Measurements from ENCODE around the gene MPHOSPH9. TPM values are rescaled to one million over a fixed set of nuclear protein-coding genes. Genes with fewer than 3 reads are reported as not detected.

MPHOSPH9 gene
- total and polyA plus RNA-seq, 2 of the 13 experiments (the other 11 are each of a cell fraction or from before 2014, with no cell fraction given), result 20.3 to 63.4 TPM

- TF ChIP-seq POLR2AphosphoS5 (IDR thresholded peaks at IDR 0.05; ENCODE audit: low read depth, low read length) (peak; percentile 13; the same call in 1 of the 2 replicates), MTF2 (CRISPR knock-in tag; IDR thresholded peaks at IDR 0.05; ENCODE audit: borderline replicate concordance) (no peak), TBP (CRISPR knock-in tag; IDR thresholded peaks at IDR 0.05) (no peak), SUZ12 (IDR thresholded peaks at IDR 0.05; ENCODE audit: low read depth, low read length) (no peak), POLR2G (IDR thresholded peaks at IDR 0.05; ENCODE audit: low read depth, low read length) (peak; percentile 41)
These were observed 18.6 kb upstream of the MPHOSPH9 start (continued) for GRCh38 chr12:123251403-123252076.

DNA sequence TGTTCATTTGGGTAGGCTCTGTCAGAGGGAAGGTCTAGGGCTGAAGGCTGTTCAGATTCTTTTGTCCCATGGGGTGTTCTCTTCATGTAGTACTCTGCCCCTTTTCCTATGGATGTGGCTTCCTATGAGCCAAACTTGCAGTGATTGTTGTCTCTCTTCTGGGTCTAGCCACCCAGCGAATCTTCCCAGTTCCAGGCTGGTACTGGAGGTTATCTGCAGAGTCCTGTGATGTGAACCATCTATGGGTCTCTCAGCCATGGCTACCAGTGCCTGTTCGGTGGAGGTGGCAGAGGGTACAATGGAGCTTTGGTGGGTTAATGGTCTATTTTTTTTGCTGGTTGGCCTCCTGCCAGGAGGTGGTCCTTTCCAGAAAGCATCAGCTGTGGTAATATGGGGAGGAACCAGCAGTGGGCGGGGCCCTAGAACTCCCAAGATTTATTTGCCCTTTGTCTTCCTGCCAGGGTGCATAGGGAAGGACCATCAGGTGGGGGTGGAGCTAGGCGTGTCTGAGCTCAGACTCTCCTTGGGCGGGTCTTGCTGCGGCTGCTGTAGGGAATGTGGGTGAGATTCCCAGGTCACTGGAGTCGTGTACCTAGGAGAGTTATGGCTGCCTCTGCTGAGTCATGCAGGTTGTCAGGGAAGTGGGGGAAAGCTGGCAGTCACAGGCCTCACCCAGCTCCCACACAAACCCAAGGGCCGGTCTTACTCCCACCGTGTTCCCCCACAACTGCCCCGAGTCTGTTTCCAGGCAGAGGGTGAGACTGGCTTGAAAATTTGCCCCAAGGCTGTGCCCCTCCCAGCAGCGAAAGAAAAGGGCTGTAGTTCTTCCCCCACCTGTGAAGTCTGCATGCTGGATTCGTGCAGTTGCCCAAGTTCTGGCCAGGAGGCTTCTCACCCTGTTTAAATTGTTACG, 17.8 kb upstream of the MPHOSPH9 start:
- WGBS (ENCODE audit: low lambda C conversion rate), result 72% methylated on average over 11 of the region's 13 CpGs
- no peaks in the 10 kb centered on the region for H3K9me3 ChIP-seq (ENCODE audit: low read length)
- H3K4me3 ChIP-seq (replicated peaks in 1 of 3; ENCODE audit: insufficient read depth in 1 of 3, low read depth in 2 of 3, low read length in 3 of 3), result 0 out of 6 replicates have a peak overlapping the region, but pooled peaks of 1 of the 3 experiments have one; percentile 10
- peak overlapping the region; percentile 46; the same call in 1 of the 2 replicates for H3K9ac ChIP-seq (ENCODE audit: insufficient read depth, low read depth, low read length)
- DNase-seq (ENCODE audit: low spot score) (peak; percentile 45), FAIRE-seq (no peak), ATAC-seq (peak; percentile 22)
- H3K4me2 ChIP-seq (ENCODE audit: low read depth, low read length), result peak overlapping the region; percentile 32
- H4K20me1 ChIP-seq (ENCODE audit: insufficient read depth, low read length), result no peaks in the 10 kb centered on the region
- intact Hi-C loops (cut with micrococcal nuclease; ENCODE audit: unreplicated experiment), result no loop called here
- ChIA-PET POLR2A (interaction anchor here (0.8 to 5.6 kb wide), 7 partner anchors 9 to 333 kb away, joined by 3 to 63 read pairs (median 4); partner anchors contain the start of genes KMT5A, MPHOSPH9, MTRFR and TMED2), CTCF (ENCODE audit: low intra/inter-chr PET ratio, low total read pairs) (no interaction called here)
- peaks cover 25% of the 10 kb centered on the region for H3K4me1 ChIP-seq (ENCODE audit: insufficient read depth, low read length)
- no TSS peak for BruUV-seq (replicated peaks)
- no peaks in the 10 kb centered on the region for H3K27me3 ChIP-seq (ENCODE audit: control insufficient read depth in 1 of 2, insufficient read depth in 2 of 2, low read length in 2 of 2)
- peaks cover 52% of the 10 kb centered on the region for H3K79me2 ChIP-seq (ENCODE audit: insufficient read depth, low read length)
- H2AFZ ChIP-seq (ENCODE audit: low read length), result no peak overlapping the region
- in situ Hi-C loops (cut with HindIII; ENCODE audit: extremely low pct_ligation_motif_present, low pct_unique_long_range_greater_than_20kb), result no loop called here
- H3K27ac ChIP-seq (ENCODE audit: extremely low read length, insufficient read depth, low read length), result peak overlapping the region; percentile 75
- peaks cover 12 to 35% of the 10 kb centered on the region in 2 experiments; a peak in 4 of 5 replicates for H3K36me3 ChIP-seq (replicated peaks in 1 of 2; ENCODE audit: control insufficient read depth in 1 of 2, insufficient read depth in 2 of 2, low read length in 2 of 2)
- TF ChIP-seq RORA (CRISPR knock-in tag; IDR thresholded peaks at IDR 0.05), result no peak
- no peak for TF ChIP-seq NAIF1 (CRISPR knock-in tag; IDR thresholded peaks at IDR 0.05; ENCODE audit: borderline replicate concordance)
- TF ChIP-seq ZNF687 (CRISPR knock-in tag; IDR thresholded peaks at IDR 0.05), result peak; percentile 48
- TF ChIP-seq ZNF75D (CRISPR knock-in tag; IDR thresholded peaks at IDR 0.05; ENCODE audit: borderline replicate concordance), result no peak
- no peak for TF ChIP-seq JDP2 (CRISPR knock-in tag; IDR thresholded peaks at IDR 0.05; ENCODE audit: borderline replicate concordance)
- no peak for TF ChIP-seq SATB2 (CRISPR knock-in tag; IDR thresholded peaks at IDR 0.05)
- peak; percentile 67 for TF ChIP-seq RBM22 (optimal IDR thresholded peaks at IDR 0.05; ENCODE audit: low read length)
- TF ChIP-seq POLR2AphosphoS5 (IDR thresholded peaks at IDR 0.05; ENCODE audit: low read depth, low read length), result no peak
- TF ChIP-seq ZGPAT (CRISPR knock-in tag; IDR thresholded peaks at IDR 0.05), result no peak
